Activated CD8-positive, alpha-beta memory T cell treated with anti-CD3 and anti-CD28 coated beads, Interleukin-2, amount 50 U/mL, for 48 hours (primary cell): ENCODE data around the gene WHAMM.
"Not testable (repeated sequence)": the region's sequence is repeated elsewhere in the genome, so short reads cannot be mapped to it uniquely, and the experiment has no call there.

Source experiments
- DNase-seq: peaks from one replicate; pipeline ENCODE4 v3.0.0-alpha.2; 2020

WHAMM gene

DNA sequence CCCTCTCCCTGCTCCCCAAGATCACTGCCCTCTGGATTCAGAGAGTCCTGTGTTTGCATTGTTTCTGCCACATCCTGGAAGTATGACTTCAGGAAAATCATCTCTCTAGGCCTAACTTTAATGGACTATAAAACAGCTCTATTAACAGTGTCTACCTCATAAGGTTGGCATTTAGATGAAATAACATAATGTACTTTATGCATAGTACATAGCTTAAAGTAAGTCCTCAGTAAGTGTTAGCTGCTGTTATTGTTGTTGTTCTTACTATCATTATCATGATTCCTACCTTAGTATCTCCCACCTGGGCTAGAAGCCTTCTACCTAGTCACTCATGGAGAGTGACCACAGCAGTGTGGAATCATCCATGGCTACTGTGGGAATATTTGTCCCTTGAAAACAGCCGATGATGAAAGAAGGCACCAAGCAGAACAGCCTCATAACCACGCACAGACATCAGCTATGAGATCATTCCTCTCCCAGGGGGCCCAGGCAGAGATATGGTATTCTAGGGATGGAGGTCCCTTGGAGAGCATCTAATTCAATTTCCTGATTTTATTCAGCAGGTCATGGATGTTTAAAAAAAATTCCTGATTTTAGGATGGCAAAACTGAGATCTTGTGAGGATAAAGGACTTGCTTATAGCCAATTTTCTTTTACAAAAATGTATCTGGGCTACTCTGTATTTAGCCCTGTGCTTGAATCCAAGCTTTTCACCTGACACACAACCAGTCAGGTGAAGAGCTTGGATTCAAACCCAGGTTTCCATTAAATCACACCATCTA is 5.4 kb upstream of the WHAMM start:
- no peak for DNase-seq

DNA sequence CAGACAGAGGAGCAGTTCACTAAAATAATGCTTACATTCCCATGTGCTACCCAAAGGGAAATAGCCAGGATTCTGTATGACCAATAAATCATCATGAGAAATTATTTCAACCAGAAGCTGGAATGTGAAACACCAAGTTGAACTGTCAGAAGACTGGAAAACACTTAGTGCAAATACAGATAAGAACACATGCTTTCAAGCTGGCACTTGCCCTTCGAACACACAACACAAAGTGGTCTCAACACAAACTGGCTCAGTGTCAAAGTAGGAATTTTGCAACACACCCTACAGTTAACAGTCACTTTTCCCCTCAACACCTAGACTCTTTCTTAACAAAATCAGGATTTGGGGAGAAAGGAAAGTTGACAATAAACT is 4.9 kb upstream of the WHAMM start:
- no peak for DNase-seq

DNA sequence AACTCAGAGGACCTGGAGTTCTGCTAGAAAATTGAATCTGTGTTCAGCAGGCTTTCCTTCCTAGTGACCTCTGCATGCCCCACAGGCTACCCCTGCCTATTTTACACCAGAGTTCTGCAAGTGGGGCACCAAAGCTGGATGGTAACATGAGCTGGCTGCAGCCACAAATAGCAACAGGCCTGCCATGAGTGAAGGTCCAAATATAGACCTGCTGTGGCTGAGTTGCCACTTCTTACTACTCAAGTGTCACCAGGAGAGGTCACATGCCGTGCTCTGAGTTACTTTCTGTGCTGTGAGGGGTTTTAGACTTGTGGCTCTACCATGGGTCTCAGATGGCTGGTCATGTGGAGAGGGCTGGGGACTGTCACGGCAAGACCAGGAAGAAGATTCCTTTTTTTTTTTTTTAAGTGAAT is 3.4 kb upstream of the WHAMM start, which contains the start of gene FSD2:
TSS of gene FSD2 (minus strand) at position 76 of the 413 bp plus-strand sequence. CDS start 18,679 bp downstream, outside the sequence.
- no peak for DNase-seq

DNA sequence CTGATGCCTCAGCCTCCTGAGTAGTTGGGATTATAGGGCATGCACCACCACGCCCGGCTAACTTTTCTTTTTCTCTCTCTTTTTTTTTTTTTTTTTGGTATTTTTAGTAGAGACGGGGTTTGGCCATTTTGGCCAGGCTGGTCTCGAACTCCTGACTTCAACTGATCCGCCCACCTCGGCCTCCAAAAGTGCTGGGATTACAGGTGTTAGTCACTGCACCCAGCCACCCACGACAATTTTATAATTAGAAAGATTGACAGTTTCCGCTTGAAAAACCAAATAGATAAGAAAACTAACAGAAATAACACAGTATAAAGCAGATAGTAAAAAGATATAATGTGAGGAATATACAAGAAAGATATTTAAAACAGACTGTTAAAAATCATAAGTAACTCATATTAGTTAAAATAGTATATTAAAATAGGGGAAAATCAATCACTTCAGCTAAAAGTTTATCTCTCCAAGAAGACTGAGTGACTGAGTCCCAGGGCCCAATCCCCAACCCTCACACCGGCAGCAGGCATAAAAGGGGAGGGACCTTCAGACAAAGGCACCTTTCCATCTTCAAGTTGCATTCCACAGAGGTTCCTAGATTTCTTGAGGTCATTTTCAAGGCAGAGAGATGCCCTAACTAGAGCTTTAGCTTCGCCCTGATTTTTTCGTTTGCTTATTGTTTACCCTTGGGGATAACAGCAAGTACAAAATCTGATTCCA is 1.4 kb upstream of the WHAMM start:
- no peak for DNase-seq

DNA sequence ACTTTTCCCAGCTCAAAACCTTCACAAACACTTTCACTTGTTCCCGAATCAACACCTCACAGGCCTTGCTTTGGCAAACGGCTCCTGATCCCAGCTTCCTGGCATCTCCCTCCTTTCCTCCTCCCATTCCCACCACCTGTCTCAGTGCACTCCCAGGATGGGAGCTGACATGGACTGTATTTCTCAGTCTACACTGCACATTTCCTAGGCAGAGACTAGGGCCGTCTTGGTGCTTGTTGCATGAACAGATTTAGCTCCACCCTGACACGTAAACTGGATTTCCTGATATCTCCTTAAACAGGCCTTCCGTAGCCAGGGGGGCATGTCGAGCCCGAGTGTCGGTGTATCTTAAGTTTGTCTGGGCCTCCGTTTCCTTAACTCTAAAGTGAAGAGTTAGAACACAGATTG is 790 bp upstream of the WHAMM start:
- no peak for DNase-seq

DNA sequence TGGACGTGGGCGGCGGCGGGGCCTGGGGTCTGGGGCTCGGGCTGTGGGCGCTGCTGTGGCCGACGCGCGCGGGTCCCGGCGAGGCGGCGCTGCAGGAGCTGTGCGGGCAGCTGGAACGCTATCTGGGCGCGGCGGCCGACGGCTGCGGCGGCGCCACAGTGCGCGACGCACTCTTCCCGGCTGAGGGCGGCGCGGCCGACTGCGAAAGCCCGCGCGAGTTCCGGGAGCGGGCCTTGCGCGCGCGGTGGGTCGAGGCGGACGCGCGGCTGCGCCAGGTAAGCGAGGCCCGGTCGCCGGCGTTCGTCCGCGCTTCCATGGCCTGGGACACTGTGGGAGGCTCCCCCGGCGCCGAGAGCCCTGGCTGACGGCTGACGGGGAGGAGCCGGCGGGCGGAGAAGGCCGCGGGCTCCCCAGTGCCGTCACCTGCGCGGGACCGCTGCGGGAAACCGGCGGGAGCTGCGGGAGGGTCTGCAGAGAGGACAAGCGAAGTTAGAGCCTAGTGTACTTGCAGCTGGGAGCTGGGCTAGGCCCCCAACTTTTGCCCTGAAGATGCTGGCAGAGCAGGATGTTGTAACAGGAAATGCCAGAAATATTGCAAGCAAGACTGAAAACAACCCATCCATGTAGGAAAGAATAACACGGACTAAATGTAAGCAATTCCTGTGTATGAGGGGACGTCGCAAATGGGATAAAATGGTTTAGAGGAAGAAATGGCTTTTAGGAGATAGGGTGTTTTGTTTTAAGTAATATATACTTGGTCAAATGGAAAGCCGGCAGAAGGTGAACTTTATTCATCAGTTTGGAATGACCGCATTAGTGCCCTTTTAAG is 847 bp downstream of the WHAMM start:
- DNase-seq, result peak; percentile 64

DNA sequence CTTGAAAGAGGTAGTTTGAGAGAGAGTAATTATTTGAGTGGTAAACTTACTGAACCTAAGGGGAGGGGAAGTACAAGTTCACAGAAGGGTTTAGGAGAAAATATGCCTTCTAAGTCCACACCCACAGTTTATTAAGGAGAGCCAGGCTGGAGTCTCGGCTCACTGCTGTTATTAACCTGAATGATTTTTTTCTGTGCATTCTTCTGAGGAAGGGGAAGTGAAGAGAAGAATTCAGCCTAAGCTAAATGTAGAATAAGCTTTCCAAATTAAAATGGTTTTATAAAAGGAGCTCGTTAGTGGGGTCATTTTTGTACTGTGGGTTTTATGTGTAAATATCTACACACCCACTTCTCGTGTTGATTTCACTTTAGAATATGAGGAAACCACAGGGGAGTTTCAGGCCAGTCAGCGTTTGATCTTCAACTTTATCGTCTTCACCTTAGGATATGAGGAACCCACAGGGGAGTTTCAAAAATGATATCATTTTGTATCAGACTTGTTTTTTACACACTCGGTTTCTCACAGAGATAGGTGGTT is 1.5 kb downstream of the WHAMM start:
- no peak for DNase-seq

DNA sequence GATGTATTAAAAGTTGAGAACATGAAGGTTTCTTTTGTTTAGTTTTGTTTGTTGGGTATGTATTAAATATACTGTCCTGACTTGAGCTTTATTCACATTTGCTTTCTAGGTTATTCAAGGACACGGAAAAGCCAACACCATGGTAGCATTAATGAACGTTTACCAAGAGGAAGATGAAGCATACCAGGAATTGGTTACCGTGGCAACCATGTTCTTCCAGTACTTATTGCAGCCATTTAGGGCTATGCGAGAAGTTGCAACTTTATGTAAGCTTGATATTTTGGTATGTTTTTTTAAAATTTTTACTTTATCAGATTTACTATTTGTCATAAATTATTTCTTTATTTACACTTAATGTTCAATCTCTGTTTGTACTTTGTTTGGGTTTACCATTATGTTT is 3.6 kb downstream of the WHAMM start:
- no peak for DNase-seq

DNA sequence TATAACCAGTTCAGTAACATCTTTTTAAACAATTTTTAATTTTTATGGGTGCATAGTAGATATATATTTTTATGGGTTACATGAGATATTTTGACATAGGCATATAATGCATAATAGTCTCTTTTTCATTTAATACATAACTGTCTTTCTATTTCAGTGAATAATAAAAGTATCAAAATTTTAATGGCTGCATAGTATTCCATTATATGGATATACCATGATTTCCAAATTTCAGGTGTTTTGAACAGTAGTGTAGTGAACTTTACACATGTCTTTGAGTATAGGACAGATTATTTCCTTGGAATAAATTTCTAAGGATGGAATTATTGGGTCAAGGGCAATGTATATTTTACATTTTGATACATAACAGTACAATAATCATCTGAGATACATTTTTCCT is 10.7 kb downstream of the WHAMM start:
- no peak for DNase-seq

DNA sequence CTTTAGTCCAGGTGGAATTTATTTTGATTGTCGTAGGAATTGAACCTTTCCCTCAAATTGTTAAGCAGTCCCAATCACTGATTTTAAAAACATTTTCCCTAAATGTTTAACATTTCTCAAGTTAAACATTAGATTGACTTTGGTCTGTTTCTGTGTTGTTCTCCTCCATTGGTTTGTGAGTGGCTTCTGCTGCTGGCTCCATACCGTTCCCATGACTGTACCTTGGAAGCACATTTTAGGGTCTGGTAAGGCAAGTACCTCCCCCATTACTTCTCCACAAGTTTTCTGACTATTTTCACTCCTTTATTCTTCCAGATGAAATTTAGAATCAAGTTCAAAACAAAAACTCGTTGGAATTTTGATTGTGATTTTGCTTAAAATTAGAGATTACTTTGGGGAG is 12.0 kb downstream of the WHAMM start:
- DNase-seq, result not testable (repeated sequence)

DNA sequence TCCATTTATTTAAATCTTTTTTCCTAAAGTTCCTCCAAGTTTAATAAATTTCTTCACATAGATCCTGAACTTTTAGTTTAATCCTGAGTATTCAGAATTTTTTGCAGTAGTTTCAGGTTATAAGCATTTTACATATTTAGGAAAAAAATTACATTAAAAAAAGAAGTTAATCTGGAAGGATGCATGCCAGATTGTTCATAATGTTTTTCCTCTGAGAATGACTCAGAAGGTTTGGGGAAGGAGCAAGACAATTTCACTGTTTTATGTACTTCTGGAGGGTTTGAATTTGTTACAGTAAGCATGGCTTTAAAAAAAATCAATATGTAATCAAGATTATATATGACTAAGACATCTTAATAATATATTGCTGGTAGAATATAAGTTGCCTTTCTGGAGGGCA is 12.4 kb downstream of the WHAMM start:
- not testable (repeated sequence) for DNase-seq

DNA sequence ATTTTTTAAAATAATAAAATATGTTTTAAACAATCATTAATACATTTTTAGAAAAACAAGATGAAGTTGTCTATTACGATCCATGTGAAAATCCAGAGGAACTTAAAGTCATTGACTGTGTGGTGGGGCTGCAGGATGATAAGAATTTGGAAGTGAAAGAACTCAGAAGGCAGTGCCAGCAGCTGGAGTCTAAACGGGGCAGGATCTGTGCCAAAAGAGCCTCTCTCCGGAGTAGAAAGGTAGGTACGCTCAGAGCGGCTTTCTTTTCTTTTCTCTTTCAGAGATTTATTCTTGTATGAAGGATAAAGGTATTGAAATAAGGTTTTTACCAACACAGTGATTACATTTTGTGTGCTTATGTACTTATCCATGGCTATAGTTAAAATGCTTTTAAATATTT is 13.6 kb downstream of the WHAMM start:
- DNase-seq, result no peak

DNA sequence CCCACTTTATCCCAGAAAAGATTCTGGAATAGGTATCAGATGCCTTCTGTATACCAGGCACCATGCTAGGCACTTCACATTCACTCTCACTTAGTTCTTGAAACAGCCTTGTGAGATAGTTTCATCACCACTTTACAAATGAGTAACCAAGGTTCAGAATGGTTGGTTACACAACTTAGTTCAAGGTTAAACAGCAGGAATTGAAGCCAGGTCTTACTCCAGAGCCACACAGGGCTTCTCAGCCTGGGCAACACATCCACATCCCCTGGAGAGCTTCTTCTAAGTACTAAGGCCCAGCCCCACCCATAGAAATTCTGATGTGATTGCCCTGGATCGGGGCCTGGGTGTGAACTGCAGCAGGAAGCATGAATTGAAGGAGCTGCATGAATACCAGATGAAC is 18.6 kb downstream of the WHAMM start:
- no peak for DNase-seq

DNA sequence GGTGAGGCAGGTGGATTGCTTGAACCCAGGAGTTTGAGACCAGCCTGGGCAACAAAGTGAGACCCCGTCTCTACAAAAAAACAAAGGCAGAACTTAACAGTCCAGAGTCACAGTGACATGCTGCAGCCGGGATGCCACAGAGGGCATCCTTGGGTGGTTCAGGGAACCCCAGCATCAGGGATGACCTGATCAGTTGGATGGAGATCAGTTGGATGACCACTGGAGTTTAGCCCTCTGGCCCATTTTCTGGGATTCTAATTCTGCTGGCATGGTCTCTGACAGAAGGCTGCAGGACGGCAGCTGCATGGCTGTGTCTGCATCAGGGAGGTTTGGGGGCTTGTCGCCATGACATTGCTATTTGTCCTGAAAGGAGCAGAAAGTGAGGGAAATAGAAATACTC is 19.8 kb downstream of the WHAMM start:
- no peak for DNase-seq

DNA sequence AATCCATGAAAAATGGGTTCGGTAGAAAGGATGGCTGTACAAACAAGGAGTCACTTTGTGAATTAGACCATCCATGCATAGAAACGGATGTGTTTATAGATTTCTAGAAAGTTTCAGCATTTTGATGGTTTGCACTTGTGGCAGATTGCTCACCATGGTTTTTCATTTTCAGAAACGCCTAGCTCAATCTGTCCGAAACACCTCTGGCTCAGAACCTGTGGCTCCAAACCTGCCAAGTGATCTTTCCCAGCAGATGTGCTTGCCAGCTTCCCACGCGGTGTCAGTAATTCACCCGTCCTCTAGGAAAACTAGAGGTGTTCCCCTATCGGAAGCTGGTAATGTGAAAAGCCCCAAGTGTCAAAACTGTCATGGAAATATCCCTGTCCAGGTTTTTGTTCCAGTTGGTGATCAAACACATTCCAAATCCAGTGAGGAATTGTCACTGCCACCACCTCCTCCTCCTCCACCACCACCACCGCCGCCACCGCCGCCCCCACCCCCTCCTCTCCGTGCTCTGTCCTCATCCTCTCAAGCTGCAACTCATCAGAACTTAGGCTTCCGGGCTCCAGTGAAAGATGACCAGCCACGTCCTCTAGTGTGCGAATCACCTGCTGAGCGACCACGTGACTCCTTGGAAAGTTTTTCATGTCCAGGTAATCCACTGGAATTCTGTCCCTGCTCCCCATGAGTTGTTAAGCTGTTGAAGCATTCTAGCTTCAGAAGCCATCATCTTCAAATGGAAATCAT is 21.2 kb downstream of the WHAMM start:
- no peak for DNase-seq

DNA sequence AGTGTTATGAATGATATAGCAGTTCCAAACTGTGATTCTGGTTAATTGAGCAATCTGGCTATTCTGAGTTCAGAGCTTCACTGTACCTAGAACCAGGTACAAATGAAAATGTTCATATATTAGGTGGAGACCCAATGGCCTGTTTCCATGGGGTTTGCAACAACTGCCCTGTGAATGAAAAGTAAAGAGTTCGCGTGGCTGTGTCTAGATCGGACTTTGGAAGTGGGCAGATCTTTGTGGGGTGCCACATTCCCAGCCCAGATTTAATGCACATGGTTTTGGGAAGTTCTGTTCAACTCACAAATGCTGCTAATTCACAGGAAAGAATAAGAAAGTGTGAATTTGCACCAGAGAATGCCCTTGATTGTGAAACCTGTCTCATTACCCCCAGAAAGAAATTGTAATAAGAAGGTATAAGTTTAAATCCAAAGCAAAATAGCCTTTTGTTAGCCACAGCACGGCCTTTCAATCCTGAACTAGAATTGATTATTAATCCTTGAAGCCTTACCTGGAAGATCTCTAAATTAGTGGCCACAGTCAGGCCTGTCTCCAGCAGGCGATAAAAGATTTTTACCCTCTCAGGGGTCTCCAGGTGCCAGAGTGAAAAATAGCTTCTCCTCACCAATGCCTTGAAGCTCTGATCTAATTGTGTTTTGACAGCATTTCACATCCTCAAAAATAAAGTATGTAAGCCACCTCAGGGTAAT is 22.6 kb downstream of the WHAMM start:
- no peak for DNase-seq

DNA sequence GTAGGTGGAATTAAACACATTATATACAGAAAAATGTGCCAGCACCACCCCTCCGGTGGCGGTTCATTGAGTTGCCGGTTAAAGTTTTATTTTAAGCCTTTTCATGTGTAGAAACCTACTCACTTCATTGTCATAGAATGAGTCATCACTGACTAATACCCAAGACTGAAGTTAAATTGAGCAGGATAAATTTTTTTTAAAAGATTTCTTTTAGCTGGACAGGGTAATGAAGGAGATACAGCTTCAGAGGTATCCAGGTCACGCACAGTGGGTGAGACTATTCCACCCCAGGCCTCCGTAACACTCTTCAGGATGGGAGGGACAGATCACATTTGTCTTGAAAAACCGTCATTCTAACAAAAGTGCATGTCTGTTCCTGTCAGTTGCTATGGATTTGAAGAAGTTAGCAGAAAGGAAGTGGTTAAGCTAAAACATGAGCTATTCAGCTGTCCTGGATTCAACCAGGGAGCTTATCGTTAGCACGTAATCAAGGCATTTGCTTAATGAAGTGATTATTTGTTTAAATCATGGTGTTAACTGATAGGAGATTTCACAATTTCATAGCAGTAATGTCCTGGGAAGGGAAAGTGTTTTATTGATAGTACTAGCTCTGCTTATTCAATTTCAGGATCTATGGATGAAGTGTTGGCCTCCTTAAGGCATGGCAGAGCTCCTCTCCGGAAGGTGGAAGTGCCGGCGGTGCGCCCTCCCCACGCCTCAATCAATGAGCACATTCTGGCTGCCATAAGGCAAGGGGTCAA is 23.4 kb downstream of the WHAMM start:
- no peak for DNase-seq

DNA sequence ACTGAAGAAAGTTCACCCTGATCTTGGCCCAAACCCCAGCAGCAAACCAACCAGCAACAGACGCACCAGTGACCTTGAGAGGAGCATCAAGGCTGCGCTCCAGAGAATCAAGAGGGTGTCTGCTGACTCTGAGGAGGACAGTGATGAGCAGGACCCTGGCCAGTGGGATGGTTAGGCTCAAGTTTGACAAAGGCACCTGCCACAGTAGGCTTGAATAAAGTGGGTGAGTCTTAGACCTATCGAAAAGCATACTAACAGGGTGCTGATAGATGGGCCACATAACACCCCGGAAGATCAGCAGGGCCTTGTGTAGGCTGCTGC is 23.9 kb downstream of the WHAMM start:
- no peak for DNase-seq

DNA sequence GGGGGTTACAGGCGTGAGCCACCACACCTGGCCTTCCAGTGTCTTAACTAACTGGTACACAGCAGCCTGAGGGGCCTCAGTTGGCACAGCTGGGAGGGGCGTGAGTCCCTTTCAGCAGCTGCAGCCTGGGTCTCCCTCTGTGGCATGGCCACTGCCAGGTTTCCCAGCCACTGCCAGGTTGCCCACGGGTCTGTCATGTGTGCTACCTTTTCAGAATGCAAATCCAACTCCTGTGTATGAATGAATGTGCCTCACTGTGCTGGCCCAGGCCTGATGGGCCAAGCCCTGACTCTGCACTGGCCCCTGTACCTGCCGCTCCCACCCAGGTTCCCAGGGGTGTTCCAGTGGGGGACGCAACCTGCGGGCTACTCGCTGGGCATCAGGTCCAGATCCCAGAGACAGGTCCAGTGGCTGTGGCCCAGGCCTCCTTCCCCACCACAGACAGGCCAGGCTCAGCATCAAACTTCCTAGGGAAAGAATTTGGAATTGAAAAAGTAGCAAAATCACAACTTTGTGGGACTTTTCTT is 26.0 kb downstream of the WHAMM start:
- no peak for DNase-seq

DNA sequence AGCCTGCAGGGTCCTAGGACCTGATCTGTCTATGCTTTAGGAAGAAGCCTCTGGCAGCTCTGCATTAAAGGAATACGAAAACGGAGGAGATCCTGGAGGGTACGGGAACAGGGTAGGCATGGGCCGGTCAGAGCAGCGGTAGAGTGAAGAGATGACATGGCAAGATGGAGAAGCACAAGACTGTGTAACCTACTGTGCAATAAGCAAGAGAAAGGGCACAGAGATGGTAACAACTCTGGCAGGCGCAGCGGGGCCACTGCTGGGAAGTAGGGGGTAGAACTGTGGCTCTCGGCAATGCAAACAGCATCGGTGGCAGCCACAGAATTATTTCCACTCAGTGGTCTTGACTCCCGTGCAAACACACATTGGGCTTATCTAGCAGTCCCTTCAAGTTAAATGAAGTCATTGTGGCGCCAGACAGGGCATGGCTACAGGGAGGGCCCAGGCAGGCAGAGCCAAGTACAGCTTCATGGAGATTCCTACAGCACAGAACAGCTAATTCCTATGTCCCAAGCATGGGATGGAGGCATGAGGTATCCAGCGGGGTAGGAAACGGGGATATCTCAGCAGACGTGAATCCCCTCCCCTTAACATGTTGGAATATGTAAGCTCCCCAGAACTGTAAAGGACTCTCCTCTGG is 28.8 kb downstream of the WHAMM start:
- no peak for DNase-seq

DNA sequence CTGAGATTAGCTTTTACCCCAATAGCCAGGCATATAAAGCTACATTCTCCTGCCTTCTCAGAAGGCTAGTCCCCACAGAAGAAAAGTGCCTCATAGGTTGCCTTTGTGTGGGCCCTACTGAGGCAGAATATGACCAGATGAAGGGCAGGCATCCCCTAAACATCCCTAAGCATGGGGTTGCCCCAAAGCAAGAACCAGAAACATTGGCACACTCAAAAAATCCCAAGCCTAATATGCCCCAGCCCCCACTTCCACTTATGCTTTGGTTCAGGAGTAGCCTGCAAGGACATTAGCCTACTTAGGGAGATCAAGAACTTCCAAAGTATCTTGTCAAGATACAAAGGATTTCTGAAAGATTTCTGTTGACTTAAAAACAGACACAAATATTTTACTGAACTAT is 29.7 kb downstream of the WHAMM start:
- no peak for DNase-seq
